Naive thymus-derived CD4-positive, alpha-beta T cell (primary cell): ENCODE data around the gene GUCY1A2. TPM values are rescaled to one million over a fixed set of nuclear protein-coding genes. Genes with fewer than 3 reads are reported as not detected.

Experiments
- ATAC-seq: fragments of 150-1000 bp; cut with Tn5 transposase; 2 replicates; pipeline ENCODE4 v1.10.0; 2021; ENCODE audit warnings: mild to moderate bottlenecking, moderate library complexity
- CTCF ChIA-PET: fragments of 350-600 bp; sonication (Branson Sonifier 250); formaldehyde crosslinking; loops from one replicate; lab custom pipeline; 2021; ENCODE audit warnings: antibody characterized with exemption; lab: Charles Lee
- POLR2A ChIA-PET: fragments of 350-600 bp; sonication (Branson Sonifier 250); formaldehyde crosslinking; loops from one replicate; lab custom pipeline; 2021; ENCODE audit warnings: antibody characterized with exemption, inconsistent platforms; lab: Charles Lee
- DNase-seq, 9 donors: peaks; one replicate each; pipeline versions ENCODE4 v3.0.0 to v3.0.0-alpha.2; 2020 to 2022; ENCODE audit warnings: mixed read lengths in 1 of 9
- H3K27ac ChIP-seq: one replicate; pipeline ENCODE4 v1.7.0; 2013; ENCODE audit warnings: mild to moderate bottlenecking, low read depth, low read length, moderate library complexity
- H3K27me3 ChIP-seq, 2 donors: one replicate each; pipeline ENCODE4 v1.7.0; 2013; ENCODE audit warnings: low read length in 2 of 2, mild to moderate bottlenecking in 2 of 2, moderate library complexity in 2 of 2; ENCODE audit not compliant: control insufficient read depth in 2 of 2, insufficient read depth in 2 of 2
- H3K36me3 ChIP-seq, 3 experiments: 1 replicate in 2 of 3; 2 replicates in 1 of 3; pipeline ENCODE4 v1.7.0; 2013; ENCODE audit warnings: low read length in 3 of 3, mild to moderate bottlenecking in 3 of 3, moderate library complexity in 1 of 3; ENCODE audit not compliant: insufficient read depth in 3 of 3, control insufficient read depth in 2 of 3
- H3K4me1 ChIP-seq, 2 donors: one replicate each; pipeline ENCODE4 v1.7.0; 2013; ENCODE audit warnings: low read length in 2 of 2, mild to moderate bottlenecking in 2 of 2, moderate library complexity in 1 of 2; ENCODE audit not compliant: control insufficient read depth in 2 of 2, insufficient read depth in 2 of 2
- H3K4me3 ChIP-seq: 2 replicates; pipeline ENCODE4 v1.7.0; 2013; ENCODE audit warnings: mild to moderate bottlenecking, low read length
- H3K9me3 ChIP-seq, 3 experiments: 1 replicate in 2 of 3; 2 replicates in 1 of 3; pipeline ENCODE4 v1.7.0; 2013; ENCODE audit warnings: low read length in 3 of 3; ENCODE audit not compliant: control insufficient read depth in 2 of 3
- H3K27ac Mint-ChIP-seq, 9 donors: one replicate each; pipeline ENCODE4 v1.8.0; 2020 to 2022; ENCODE audit warnings: mixed read lengths in 9 of 9, mild to moderate bottlenecking in 8 of 9, moderate library complexity in 5 of 9, inconsistent platforms in 2 of 9
- H3K27me3 Mint-ChIP-seq, 5 donors: one replicate each; pipeline ENCODE4 v1.8.0; 2021 to 2022; ENCODE audit warnings: mixed read lengths in 5 of 5, mild to moderate bottlenecking in 1 of 5
- H3K36me3 Mint-ChIP-seq, 5 donors: one replicate each; pipeline ENCODE4 v1.8.0; 2020 to 2022; ENCODE audit warnings: mixed read lengths in 5 of 5, mild to moderate bottlenecking in 3 of 5, inconsistent platforms in 1 of 5
- H3K4me1 Mint-ChIP-seq, 7 donors: one replicate each; pipeline ENCODE4 v1.8.0; 2020 to 2022; ENCODE audit warnings: mixed read lengths in 7 of 7, mild to moderate bottlenecking in 3 of 7, inconsistent platforms in 1 of 7
- H3K4me3 Mint-ChIP-seq, 10 donors: one replicate each; pipeline ENCODE4 v1.8.0; 2020 to 2022; ENCODE audit warnings: mild to moderate bottlenecking in 10 of 10, mixed read lengths in 10 of 10, moderate library complexity in 6 of 10, inconsistent platforms in 2 of 10
- H3K9me3 Mint-ChIP-seq, 11 donors: one replicate each; pipeline ENCODE4 v1.8.0; 2020 to 2022; ENCODE audit warnings: mixed read lengths in 11 of 11, mild to moderate bottlenecking in 4 of 11, inconsistent platforms in 1 of 11, moderate library complexity in 1 of 11
- intact Hi-C, 2 donors: fragments of 100-400 bp; cut with micrococcal nuclease; formaldehyde crosslinking; loops; one replicate each; pipeline ENCODE4 v1.15.1; 2023
- polyA plus RNA-seq, 2 donors: library from polyadenylated mRNA; unstranded; fragments of 300-500 nt; fragmentation: Illumina TruSeq; gene quantifications; one replicate each; pipeline ENCODE4 v1.2.3, GENCODE V29; 2021
- total RNA-seq, 6 experiments: library from RNA in 5 of 6; stranded (reverse) in 5 of 6; gene quantifications; 1 replicate in 5 of 6; 2 replicates in 1 of 6; pipeline ENCODE4 v1.2.3 and lab custom pipeline; 2021 to 2026

GUCY1A2 gene
- total and polyA plus RNA-seq, 7 experiments from 2014 or later, result 0.03 to 0.22 TPM; not detected in 5

DNA sequence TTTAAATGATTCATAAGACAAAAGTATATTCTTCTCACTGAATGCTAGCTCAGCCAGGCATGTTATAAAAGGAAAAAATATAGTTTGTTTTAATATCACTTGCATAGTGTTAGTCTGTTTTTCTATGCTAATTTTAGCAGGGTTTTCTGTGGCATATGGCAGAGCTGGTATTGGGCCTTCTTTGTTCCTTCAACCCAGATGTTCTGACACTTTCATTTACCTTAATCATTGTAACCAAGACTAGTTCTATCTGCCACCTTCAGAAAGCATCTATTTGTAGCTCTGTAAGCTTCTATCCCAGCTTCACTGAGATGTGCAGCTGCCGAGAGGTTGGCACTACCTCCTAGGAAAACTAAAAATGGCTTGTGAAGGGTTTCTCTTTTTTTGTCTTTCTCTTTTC is 338.7 kb downstream of the GUCY1A2 start:
- no peak overlapping the region for H3K27ac Mint-ChIP-seq
- ATAC-seq (no peak), DNase-seq (no peak)
- ChIA-PET POLR2A (no interaction called here), CTCF (no interaction called here)
- intact Hi-C loops, result no loop called here
- H3K4me1 ChIP-seq, result no peaks in the 10 kb centered on the region
- H3K9me3 Mint-ChIP-seq, result peaks cover 0 to 4% (median 0%) of the 10 kb centered on the region in 11 donors
- H3K27me3 Mint-ChIP-seq, result no peaks in the 10 kb centered on the region
- H3K36me3 ChIP-seq, result no peaks in the 10 kb centered on the region
- H3K36me3 Mint-ChIP-seq, result no peaks in the 10 kb centered on the region
- no peak overlapping the region for H3K4me3 ChIP-seq
- H3K4me1 Mint-ChIP-seq, result no peaks in the 10 kb centered on the region
- no peaks in the 10 kb centered on the region for H3K27me3 ChIP-seq
- no peak overlapping the region for H3K27ac ChIP-seq
- H3K4me3 Mint-ChIP-seq, result no peak overlapping the region
- no peaks in the 10 kb centered on the region for H3K9me3 ChIP-seq

DNA sequence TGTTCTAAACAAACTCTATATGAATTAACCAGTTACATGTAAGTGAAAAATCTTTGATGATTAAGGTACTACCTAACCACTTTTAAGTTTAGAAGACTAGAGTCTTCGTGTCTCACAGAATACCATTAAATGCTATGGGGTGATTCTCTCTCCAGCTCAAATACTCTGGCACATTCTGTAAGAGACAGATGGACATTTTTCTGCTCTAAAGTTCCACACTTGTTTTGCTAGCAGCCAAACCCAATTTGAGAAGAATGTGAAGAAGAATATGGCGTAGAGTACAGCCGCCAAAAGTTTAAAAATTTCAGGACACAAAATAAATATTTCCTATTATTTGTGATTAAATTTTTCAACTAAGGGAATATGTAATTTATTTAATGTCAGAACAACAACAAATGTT is 339.1 kb downstream of the GUCY1A2 start:
- no peaks in the 10 kb centered on the region for H3K36me3 Mint-ChIP-seq
- ATAC-seq, result no peak
- Histone ChIP-seq H3K9me3 (no peaks in the 10 kb centered on the region), H3K4me3 (no peak overlapping the region), H3K27ac (no peak overlapping the region), H3K4me1 (no peaks in the 10 kb centered on the region), H3K27me3 (no peaks in the 10 kb centered on the region), H3K36me3 (no peaks in the 10 kb centered on the region)
- H3K9me3 Mint-ChIP-seq, result peaks cover 0 to 4% (median 0%) of the 10 kb centered on the region in 11 donors
- DNase-seq, result no peak
- no peak overlapping the region for H3K27ac Mint-ChIP-seq
- H3K27me3 Mint-ChIP-seq, result no peaks in the 10 kb centered on the region
- POLR2A ChIA-PET, result no interaction called here
- CTCF ChIA-PET, result no interaction called here
- H3K4me1 Mint-ChIP-seq, result no peaks in the 10 kb centered on the region
- no peak overlapping the region for H3K4me3 Mint-ChIP-seq
- intact Hi-C loops, result no loop called here

DNA sequence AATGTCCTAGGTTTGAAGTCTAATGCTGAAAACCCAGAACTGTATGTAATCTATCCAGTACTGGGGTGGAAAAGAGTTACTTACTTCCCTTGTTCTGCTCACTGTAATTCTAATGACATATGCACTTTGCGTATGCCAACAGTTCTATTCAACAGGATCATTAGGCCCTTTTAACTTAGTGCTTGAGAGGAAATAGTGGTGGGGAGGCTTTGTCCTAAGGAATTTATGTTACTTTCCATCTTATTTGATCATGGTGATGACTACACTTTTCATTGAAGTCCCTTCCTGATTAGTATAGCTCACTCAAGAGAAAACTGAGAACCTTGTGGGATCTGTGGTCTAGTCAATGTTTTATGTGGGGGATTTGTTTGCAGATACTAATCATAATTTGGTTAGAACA is 348.2 kb downstream of the GUCY1A2 start:
- H3K27me3 ChIP-seq, result no peaks in the 10 kb centered on the region
- no peak overlapping the region for H3K27ac Mint-ChIP-seq
- ATAC-seq (no peak), DNase-seq (no peak)
- no peaks in the 10 kb centered on the region for H3K9me3 ChIP-seq
- H3K36me3 ChIP-seq, result no peaks in the 10 kb centered on the region
- H3K4me1 Mint-ChIP-seq, result no peaks in the 10 kb centered on the region
- ChIA-PET CTCF (no interaction called here), POLR2A (no interaction called here)
- H3K36me3 Mint-ChIP-seq, result no peaks in the 10 kb centered on the region
- H3K4me3 Mint-ChIP-seq, result no peak overlapping the region
- H3K9me3 Mint-ChIP-seq, result peaks cover 0 to 21% (median 4%) of the 10 kb centered on the region in 11 donors
- no peak overlapping the region for H3K4me3 ChIP-seq
- intact Hi-C loops, result no loop called here
- no peak overlapping the region for H3K27ac ChIP-seq
- H3K4me1 ChIP-seq, result no peaks in the 10 kb centered on the region
- no peaks in the 10 kb centered on the region for H3K27me3 Mint-ChIP-seq

DNA sequence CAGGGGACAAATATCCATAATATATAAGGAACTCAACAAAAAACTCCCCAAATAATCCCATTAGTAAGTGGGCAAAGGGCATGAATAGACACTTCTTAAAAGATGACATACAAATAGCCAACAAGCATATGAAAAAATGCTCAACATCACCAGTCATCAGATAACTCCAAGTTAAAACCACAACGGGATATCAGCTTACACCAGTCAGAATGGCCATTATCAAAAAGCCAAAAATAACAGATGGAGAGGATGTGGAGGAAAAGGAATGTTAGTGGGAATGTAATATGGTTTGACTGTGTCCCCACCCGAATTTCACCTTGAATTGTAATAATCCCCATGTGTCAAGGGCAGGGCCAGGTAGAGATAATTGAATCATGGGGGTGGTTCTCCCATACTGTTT is 350.1 kb downstream of the GUCY1A2 start:
- peaks cover 0 to 19% (median 4%) of the 10 kb centered on the region in 11 donors for H3K9me3 Mint-ChIP-seq
- ChIA-PET POLR2A (no interaction called here), CTCF (no interaction called here)
- no peak overlapping the region for H3K4me3 Mint-ChIP-seq
- Histone ChIP-seq H3K27me3 (no peaks in the 10 kb centered on the region), H3K27ac (no peak overlapping the region), H3K4me1 (no peaks in the 10 kb centered on the region), H3K4me3 (no peak overlapping the region), H3K9me3 (no peaks in the 10 kb centered on the region), H3K36me3 (no peaks in the 10 kb centered on the region)
- H3K27ac Mint-ChIP-seq, result no peak overlapping the region
- intact Hi-C loops, result no loop called here
- no peaks in the 10 kb centered on the region for H3K4me1 Mint-ChIP-seq
- no peaks in the 10 kb centered on the region for H3K36me3 Mint-ChIP-seq
- ATAC-seq (no peak), DNase-seq (no peak)
- no peaks in the 10 kb centered on the region for H3K27me3 Mint-ChIP-seq

DNA sequence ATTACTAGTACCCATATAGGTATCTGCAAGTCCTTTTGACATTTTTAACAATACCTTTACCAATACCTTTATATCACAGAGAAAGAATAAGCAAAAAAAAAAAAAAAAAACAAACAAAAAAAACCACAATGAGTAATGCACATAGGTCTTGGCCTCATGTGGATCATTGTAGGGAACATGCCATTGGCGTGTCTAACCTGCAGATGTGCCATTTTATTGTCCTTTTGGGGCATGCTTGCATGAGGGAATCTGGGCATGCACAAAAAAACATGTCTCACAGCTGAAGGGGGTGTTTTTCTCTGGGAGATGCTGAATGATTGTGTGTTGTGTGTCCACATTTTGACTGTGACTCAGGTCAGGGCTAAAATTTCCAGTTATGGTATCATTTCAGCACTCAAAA is 361.6 kb downstream of the GUCY1A2 start:
- Mint-ChIP-seq H3K27me3 (no peaks in the 10 kb centered on the region), H3K9me3 (peaks cover 0 to 8% (median 5%) of the 10 kb centered on the region in 11 donors), H3K4me1 (no peaks in the 10 kb centered on the region), H3K36me3 (no peaks in the 10 kb centered on the region), H3K4me3 (no peak overlapping the region), H3K27ac (no peak overlapping the region)
- no peaks in the 10 kb centered on the region for H3K9me3 ChIP-seq
- ATAC-seq (no peak), DNase-seq (no peak)
- CTCF ChIA-PET, result no interaction called here
- H3K4me3 ChIP-seq, result no peak overlapping the region
- H3K36me3 ChIP-seq, result no peaks in the 10 kb centered on the region
- no peaks in the 10 kb centered on the region for H3K27me3 ChIP-seq
- POLR2A ChIA-PET, result no interaction called here
- H3K4me1 ChIP-seq, result no peaks in the 10 kb centered on the region
- no peak overlapping the region for H3K27ac ChIP-seq
- intact Hi-C loops, result no loop called here

DNA sequence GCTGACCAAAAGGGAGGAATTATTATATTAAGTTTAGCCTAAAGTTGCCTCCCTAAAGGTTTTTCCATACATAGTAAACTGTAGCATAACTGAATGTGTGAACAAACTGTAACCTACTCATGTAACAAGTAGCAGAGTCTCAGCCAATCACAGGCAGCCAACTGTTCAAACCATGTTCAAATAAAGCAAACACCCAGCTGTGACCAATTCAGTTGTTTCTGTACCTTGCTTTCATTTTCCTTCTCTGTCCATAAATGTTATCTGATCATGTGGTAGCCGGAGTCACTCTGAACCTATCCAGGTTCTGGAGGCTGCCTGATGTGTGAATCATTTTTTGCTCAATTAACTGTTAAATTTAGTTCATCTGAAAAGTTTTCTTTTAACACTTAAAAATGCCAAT is 373.5 kb downstream of the GUCY1A2 start:
- intact Hi-C loops, result no loop called here
- no peaks in the 10 kb centered on the region for H3K4me1 Mint-ChIP-seq
- Histone ChIP-seq H3K27ac (no peak overlapping the region), H3K4me3 (no peak overlapping the region), H3K36me3 (no peaks in the 10 kb centered on the region), H3K27me3 (no peaks in the 10 kb centered on the region), H3K9me3 (peaks cover 0 to 5% (median 4%) of the 10 kb centered on the region in 3 experiments), H3K4me1 (no peaks in the 10 kb centered on the region)
- ChIA-PET CTCF (no interaction called here), POLR2A (no interaction called here)
- no peak overlapping the region for H3K4me3 Mint-ChIP-seq
- H3K36me3 Mint-ChIP-seq, result no peaks in the 10 kb centered on the region
- DNase-seq (no peak), ATAC-seq (no peak)
- H3K27ac Mint-ChIP-seq, result no peak overlapping the region
- peaks cover 0 to 22% (median 8%) of the 10 kb centered on the region in 11 donors for H3K9me3 Mint-ChIP-seq
- H3K27me3 Mint-ChIP-seq, result no peaks in the 10 kb centered on the region

DNA sequence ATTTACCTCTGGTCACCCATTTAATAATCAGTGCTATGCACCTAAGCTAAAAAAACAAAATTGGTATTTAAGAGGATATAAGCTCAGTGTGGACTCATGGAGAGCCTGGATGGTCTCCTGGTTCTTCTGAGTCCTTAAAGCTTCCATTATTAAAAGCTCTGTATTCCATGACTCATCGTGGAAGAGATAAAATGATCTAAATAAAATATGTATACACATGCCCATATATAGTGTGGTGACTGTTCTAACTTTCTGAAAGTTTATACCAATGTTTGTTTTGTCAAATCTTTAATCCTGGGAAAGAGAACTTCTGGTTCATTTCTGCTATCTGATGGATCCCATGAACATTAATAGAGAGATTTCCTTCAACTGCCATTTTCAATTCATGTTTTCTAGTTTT is 375.9 kb downstream of the GUCY1A2 start:
- Histone ChIP-seq H3K27ac (no peak overlapping the region), H3K4me3 (no peak overlapping the region), H3K9me3 (peaks cover 0 to 5% (median 4%) of the 10 kb centered on the region in 3 experiments), H3K27me3 (no peaks in the 10 kb centered on the region), H3K4me1 (no peaks in the 10 kb centered on the region), H3K36me3 (no peaks in the 10 kb centered on the region)
- DNase-seq (no peak), ATAC-seq (no peak)
- CTCF ChIA-PET, result no interaction called here
- peaks cover under 1 to 23% (median 7%) of the 10 kb centered on the region in 11 donors for H3K9me3 Mint-ChIP-seq
- no peaks in the 10 kb centered on the region for H3K36me3 Mint-ChIP-seq
- POLR2A ChIA-PET, result no interaction called here
- intact Hi-C loops, result no loop called here
- H3K27me3 Mint-ChIP-seq, result no peaks in the 10 kb centered on the region
- H3K4me1 Mint-ChIP-seq, result no peaks in the 10 kb centered on the region
- no peak overlapping the region for H3K4me3 Mint-ChIP-seq
- H3K27ac Mint-ChIP-seq, result no peak overlapping the region
